Stimulated activated CD8-positive, alpha-beta memory T cell treated with anti-CD3 and anti-CD28 coated beads, Interleukin-12 subunit alpha, Interleukin-12 subunit beta, amount 100 ng/mL, for 24 hours (primary cell): ENCODE results near the gene NAIP.
"Not testable (repeated sequence)": the region's sequence is repeated elsewhere in the genome, so short reads cannot be mapped to it uniquely, and the experiment has no call there.

Experiments
- DNase-seq: peaks from one replicate; pipeline ENCODE4 v3.0.0-alpha.2; 2020; ENCODE audit errors: extremely low read depth

Gene NAIP

DNA sequence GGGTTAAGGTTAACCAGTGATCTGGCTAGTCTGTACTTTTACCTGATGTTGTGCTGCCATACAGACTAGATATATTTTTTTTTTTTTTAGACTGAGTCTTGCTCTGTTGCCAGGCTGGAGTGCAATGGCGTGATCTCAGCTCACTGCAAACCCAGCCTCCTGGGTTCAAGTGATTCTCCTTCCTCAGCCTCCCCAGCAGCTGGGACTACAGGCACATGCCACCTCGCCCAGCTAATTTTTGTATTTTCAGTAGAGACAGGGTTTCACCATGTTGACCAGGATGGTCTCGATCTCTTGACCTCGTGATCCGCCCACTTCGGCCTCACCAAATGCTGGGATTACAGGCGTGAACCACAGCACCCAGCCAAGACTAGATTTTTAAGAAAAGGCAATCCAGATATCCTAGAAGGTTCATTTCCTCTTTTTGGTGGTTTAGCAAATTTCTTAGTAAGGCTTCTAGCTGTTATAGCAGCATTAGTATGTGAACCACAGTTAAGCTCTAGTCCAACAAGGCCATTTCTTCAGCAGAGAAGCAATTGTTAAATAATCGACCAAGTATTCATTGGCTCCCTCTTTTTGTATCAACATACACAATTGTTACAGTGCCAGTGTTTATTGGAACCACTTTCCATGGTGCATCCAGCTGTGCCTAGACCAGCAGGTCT lies at the start of gene NAIP:
Gene NAIP (minus strand): TSS at position 51 of the 665 bp plus-strand sequence. CDS start 12,424 bp downstream, outside the sequence.
- DNase-seq, result not testable (repeated sequence)

GRCh38 chr5:71067262-71067928 lies 42.3 kb upstream of the NAIP start, which contains the start of gene GTF2H2:
Gene GTF2H2, minus strand, starts transcription at chr5:71067676. Its CDS starts 4,913 bp downstream, at chr5:71062763.
- not testable (repeated sequence) for DNase-seq

DNA sequence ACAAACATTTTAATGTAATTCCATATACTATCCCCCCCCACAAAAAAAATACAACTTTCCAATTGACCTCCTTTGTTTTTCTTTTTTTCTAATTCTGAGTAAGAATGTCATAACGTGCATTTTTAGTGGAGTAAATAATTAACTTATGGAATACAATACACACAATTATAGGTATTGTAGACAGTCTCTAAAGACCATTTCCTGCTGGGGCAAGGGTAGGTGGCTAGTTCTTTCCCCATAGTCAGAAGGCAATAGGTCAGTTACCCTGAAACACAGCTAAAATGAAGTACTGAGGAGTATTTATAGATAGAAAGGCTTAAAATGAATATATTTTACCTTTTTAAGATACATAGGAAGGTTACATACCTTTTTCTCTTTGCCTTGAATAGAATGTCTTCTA lies 36.2 kb upstream of the NAIP start:
- not testable (repeated sequence) for DNase-seq

GRCh38 chr5:71059426-71059825 lies 34.3 kb upstream of the NAIP start:
- not testable (repeated sequence) for DNase-seq

- DNase-seq, result not testable (repeated sequence)
These were observed 19.7 kb upstream of the NAIP start for GRCh38 chr5:71044808-71045207.

- DNase-seq, result not testable (repeated sequence)
These were observed 19.0 kb upstream of the NAIP start for GRCh38 chr5:71044128-71044527.

DNA sequence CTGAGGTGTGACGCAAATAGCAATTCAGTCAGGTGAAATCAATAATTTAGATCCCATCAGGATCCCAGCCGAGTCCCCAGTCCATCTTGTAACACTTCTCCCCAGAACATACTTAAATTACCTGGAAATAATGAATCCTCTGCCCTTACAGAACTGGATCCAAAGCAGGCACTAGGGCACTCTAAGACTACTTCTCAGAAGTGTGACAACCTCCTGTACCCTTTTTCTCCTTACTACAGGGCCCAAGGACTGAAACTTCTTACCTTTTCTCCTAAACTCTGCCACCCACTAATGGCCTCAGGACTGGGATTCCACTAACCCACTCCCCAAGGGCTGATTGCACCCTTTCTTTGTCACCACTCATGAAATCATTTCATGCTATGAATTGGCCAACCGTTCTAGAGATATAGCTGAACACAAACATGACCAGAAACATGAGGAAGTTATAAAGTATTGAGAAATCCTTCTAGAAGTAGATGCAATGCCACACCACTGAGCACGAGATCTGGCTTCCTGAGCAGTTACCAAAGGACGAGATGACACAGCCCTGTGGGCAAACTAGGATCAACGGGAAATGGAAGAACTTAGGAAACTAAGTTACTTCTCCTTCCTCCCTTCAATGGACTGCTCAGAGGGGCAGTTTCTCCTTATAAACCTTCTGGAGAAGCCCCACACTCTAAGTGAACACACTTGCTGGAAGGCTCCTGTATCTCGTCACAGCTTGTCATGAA lies 6.1 kb upstream of the NAIP start:
- not testable (repeated sequence) for DNase-seq

- DNase-seq, result not testable (repeated sequence)
These were observed 4.5 kb downstream of the NAIP start for GRCh38 chr5:71020643-71021042.

- DNase-seq, result not testable (repeated sequence)
These were observed 6.6 kb downstream of the NAIP start for GRCh38 chr5:71018376-71019005.

DNA sequence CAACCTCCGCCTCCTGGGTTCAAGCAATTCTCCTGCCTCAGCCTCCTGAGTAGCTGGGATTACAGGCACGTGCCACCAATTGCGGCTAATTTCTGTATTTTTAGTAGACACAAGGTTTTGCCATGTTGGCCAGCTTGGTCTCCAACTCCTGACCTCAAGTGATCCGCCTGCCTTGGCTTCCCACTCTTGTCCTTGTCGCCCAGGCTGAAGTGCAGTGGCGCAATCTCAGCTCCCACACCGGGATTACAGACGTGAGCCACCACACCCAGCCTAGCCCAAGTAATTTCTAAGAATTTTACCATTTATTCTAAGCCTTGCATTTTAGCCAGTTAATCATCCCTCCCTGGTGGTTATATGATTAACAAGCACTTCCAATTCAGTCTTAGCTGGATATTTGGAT lies 11.0 kb downstream of the NAIP start:
- DNase-seq, result no peak

- DNase-seq, result no peak
These were observed 11.6 kb downstream of the NAIP start for GRCh38 chr5:71013575-71013974.

- DNase-seq, result no peak
These were observed 13.8 kb downstream of the NAIP start for GRCh38 chr5:71011194-71011792.

- DNase-seq, result not testable (repeated sequence)
These were observed 18.2 kb downstream of the NAIP start for GRCh38 chr5:71006983-71007382.

- not testable (repeated sequence) for DNase-seq
These were observed 40.3 kb downstream of the NAIP start for GRCh38 chr5:70984882-70985281.

- DNase-seq, result not testable (repeated sequence)
These were observed 57.9 kb downstream of the NAIP start for GRCh38 chr5:70967220-70967619.

DNA sequence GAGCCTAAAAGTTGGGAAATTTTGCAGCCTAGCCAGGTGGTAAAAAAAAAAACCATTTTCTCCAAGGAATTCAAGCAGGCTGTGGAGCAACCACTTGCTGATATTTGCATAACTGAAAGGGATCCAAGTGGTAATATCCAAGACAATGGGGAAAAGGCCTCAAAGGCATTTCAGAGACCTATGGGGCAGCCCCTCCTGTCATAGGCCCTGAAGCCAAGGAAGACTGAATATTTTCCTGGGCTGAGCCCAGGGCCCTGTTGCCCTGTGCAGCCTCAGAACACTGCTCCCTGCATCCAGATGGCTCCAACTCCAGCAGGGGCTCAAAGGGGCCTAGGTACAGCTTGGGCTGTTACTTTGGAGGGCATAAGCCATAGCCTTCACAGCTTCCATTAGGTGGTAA lies 60.6 kb downstream of the NAIP start:
- DNase-seq, result not testable (repeated sequence)

GRCh38 chr5:70953068-70953467 lies 72.1 kb downstream of the NAIP start:
- not testable (repeated sequence) for DNase-seq

DNA sequence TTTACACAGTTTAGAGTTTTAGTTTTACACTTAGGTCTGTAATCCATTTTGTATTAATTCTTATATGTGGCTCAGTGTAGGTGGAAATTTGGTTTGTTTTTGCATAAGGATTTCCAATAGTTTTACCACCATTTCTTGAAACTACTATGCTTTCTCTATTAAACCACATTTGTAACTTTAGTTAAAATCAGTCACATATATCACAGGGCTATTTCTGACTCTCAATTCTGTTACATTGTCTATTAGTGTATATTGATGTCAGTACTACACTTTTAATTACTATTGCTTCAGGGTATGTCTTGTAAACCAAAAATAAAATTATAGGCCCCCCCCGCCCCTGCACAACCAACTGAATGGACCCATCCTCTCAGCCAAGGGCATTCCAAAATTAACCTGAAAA lies 92.6 kb downstream of the NAIP start:
- DNase-seq, result not testable (repeated sequence)

- DNase-seq, result not testable (repeated sequence)
These were observed 93.3 kb downstream of the NAIP start for GRCh38 chr5:70931709-70932368.

GRCh38 chr5:70925211-70925562 lies 100.0 kb downstream of the NAIP start:
- DNase-seq, result not testable (repeated sequence)
